GM18519 (cell line): ENCODE results near the gene ADARB2.
A peak's percentile ranks its signal among the peaks of the same experiment; 100 is the strongest.

ENCODE experiments used
- ATAC-seq: cut with Tn5 transposase; IDR thresholded peaks from one replicate; pipeline ENCODE4 v1.9.1; 2021; ENCODE audit warnings: mild to moderate bottlenecking, moderate library complexity; ENCODE audit not compliant: unreplicated experiment, low FRiP score

Gene ADARB2

GRCh38 chr10:1515121-1515779 lies 222.1 kb downstream of the ADARB2 start:
- no peak for ATAC-seq

GRCh38 chr10:1514681-1515080 lies 222.6 kb downstream of the ADARB2 start:
- ATAC-seq: no peak

GRCh38 chr10:1513221-1513620 lies 224.1 kb downstream of the ADARB2 start:
- no peak for ATAC-seq

GRCh38 chr10:1509011-1509530 lies 228.3 kb downstream of the ADARB2 start:
- ATAC-seq: no peak

GRCh38 chr10:1508096-1508495 lies 229.2 kb downstream of the ADARB2 start:
- ATAC-seq: no peak

GRCh38 chr10:1507436-1507835 lies 229.9 kb downstream of the ADARB2 start:
- ATAC-seq: no peak

GRCh38 chr10:1504940-1505339 lies 232.4 kb downstream of the ADARB2 start:
- ATAC-seq: no peak

DNA sequence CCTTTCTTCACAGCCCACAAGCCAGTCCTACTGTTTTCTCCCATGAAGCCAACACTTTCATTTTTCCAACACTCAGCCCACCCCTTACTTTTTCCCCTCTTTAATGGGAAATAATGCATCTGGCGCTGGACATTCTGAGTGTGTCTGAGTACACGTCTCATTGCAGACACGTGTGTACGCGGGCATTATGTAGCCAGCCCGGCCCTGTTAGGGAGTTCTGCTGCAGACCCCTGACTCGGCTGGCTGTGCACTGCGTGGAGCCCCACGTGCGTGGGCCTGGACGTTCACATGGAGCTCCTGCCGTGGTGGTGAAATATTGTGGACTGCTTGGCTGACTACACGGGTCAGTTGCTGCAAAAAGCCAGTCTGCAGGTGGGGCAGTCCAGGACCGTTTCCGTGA lies 233.0 kb downstream of the ADARB2 start:
- ATAC-seq: no peak

DNA sequence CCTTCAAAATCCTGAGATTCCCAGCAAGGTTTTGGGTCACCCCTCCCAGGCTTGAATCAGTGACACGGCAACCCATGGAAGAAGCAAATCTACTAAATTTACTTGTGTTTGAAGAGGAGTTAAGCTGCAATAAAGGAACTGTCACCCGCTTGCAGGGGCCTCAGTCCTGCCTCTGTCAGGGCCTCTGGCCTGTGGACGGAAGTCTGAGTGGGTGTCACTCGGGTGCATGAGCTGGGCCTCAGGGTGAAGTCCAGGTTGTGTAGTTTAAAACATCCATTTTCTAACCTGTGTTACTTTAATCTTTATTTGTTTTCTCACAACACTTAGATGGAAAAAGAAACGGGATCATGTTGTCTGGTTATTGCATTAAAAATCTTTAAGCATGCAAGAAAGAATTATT lies 234.9 kb downstream of the ADARB2 start:
- no peak for ATAC-seq

DNA sequence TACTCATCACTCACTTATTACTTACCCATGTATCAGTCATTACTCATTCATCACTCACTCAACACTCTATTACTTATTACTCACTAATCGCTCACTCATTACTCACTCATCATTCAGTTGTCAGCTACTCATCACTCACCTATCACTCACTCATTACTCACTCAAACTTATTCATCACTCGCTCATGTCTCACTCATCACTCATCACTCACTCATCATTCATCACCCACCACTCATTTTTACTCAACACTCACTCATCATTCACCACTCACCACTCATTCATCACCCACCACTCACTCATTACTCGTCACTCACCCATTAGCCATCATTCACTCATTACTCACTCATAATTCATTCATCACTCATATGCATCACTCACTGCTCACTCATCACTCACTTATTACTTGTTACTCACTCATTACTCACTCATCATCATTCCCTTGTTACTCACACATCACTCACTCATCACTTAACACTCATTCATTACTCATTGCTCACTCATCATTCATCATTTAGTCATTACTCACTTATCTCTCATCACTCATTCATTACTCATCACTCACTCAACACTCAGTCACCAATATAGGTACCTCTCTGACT lies 237.9 kb downstream of the ADARB2 start:
- no peak for ATAC-seq

DNA sequence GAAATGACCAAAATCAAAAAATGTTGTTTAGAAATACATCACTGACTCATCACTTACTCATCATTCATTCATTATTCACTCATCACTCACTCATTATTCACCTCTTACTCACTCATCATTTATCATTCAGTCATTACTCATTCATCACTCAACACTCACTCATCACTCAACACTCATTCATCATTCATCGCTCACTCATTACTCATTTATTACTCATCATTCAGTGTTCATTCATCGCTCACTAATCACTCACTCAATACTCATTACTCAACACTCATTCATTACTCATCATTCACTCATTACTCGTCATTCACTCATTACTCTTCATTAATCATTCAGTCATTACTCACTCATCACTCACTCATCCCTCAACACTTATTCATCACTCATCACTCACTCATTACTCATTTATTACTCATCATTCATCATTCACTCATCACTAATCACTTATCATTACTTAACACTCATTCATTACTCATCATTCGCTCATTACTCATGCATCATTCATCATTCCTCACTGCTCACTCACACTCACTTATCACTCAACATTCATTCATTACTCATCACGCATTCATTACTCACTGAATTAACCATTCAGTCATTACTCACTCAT lies 238.5 kb downstream of the ADARB2 start:
- ATAC-seq: no peak

DNA sequence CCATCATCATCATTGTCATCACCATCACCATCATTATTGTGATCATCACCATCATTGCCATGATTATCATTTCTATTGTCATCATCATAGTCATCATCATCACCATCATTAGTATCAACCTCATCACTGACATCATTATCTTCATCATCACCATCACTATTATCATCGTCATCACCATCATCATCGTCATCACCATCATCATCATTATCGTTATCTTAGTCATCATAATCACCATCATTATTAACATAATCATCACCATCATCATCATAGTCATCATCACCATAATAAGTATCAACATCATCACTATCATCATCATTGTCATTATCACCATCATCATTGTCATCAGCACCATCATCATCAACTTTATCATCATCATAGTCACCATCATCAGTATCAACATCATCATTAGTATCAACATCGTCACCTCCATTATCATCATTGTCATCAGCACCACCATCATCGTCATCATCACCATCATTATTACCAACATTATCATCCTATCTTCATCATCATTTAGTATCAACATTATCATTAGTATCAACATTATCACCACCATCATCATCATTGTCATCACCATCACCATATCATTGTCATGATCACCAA lies 241.3 kb downstream of the ADARB2 start:
- ATAC-seq: no peak

DNA sequence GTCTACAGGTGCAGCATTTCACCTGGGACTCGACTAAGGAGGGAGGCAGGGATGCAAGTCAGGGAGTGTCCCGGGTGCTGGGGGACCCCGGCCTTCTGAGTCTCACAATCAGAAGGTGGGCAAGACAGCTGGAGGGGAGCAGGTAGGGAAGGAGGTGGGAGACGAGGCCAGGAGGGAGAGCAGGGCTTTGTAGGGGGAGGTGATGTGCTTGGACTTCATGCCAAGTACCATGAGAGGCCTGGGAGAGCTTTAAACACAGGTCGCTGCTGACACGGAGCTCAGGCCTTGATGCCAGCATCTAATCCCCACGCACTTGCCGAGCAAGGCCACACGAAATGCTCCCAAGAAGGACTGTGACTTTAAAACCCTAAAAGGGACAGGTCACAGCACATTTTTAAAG lies 244.7 kb downstream of the ADARB2 start:
- no peak for ATAC-seq

- no peak for ATAC-seq
Observed at GRCh38 chr10:1491901-1492300, 245.4 kb downstream of the ADARB2 start.

- no peak for ATAC-seq
Observed at GRCh38 chr10:1489801-1490200, 247.5 kb downstream of the ADARB2 start.

DNA sequence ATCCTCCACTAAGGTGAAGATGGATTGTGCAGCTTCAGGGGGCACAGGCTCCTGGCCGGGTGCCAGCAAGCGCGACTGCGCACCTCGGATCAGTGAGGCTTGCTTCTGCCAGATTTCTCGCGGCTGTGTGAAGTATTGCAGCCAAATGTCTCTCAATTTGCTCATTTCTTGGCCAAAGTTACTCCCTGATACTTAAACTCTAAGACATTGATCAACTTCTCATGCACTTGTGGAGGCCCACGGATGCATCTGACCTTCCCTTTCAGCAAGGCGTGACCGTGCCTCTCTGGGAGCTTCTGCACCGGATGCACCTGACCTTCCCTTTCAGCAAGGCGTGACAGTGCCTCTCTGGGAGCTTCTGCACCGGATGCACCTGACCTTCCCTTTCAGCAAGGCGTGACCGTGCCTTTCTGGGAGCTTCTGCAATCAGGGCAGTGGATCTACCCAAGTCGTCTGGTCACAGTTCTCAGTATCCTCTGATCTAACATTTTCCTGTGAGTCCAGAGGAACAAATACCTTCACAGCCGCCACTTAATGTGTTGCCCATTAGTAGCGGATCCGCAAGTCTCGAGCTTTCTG lies 248.3 kb downstream of the ADARB2 start:
- ATAC-seq: peak; percentile 81

- no peak for ATAC-seq
Observed at GRCh38 chr10:1486841-1487687, 250.3 kb downstream of the ADARB2 start.

DNA sequence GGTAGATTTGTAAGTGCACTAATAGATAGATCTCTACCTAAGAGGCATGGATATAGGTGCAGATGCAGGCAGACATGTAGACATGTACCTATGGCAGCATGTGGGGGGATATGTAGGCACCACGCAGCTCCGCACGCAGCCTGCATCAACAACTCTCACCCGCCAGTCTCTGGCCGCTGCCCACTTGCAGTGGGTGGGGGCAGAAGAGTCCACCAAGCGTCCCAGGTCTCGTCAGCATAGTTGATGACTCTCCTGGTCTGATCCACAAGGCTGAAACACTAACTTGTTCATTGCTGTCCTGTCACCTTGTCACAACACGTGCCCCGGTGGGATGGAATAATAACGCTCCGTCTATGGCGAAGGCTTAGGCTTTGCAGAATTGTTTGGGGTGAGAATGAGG lies 252.0 kb downstream of the ADARB2 start:
- no peak for ATAC-seq

DNA sequence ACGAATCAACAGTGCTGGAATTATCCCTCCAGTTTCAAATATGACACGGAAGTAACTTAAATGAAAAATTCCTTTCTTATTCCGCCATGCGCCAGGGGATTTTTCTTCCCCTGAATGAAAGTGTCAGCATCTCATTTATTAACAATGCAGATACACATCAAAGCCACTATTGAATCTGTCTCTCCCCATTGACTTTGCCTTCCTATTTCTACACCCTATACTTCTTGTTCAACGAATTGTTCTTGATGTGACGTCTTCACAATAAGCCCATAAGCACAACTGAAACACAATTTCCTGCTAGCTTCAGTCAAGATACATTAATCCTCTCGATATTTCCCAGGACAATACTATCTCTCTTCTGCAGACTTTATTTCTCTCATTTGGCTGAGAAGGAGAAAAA lies 253.5 kb downstream of the ADARB2 start:
- no peak for ATAC-seq

GRCh38 chr10:1483246-1483645 lies 254.1 kb downstream of the ADARB2 start:
- ATAC-seq: no peak
